ENCODE data around the gene S100A14.
A peak's percentile ranks its signal among the peaks of the same experiment; 100 is the strongest.

The S100A14 gene

GRCh38 chr1:153567621-153568366 is 48.3 kb downstream of the S100A14 start:
- no peak overlapping the region for H3K4me3 ChIP-seq (ENCODE audit: low read depth, low read length)
- TF ChIP-seq CTCF (IDR thresholded peaks at IDR 0.05; ENCODE audit: insufficient read depth, low read depth, low read length, missing control alignments) = no peak
- no peak for DNase-seq (ENCODE audit: low read depth)

GRCh38 chr1:153566414-153567371 is 49.4 kb downstream of the S100A14 start:
- no peak overlapping the region for H3K4me3 ChIP-seq (ENCODE audit: low read depth, low read length)
- TF ChIP-seq CTCF (IDR thresholded peaks at IDR 0.05; ENCODE audit: insufficient read depth, low read depth, low read length, missing control alignments) = no peak
- peak; percentile 71 for DNase-seq (ENCODE audit: low read depth)

- no peak for TF ChIP-seq CTCF (IDR thresholded peaks at IDR 0.05; ENCODE audit: insufficient read depth, low read depth, low read length, missing control alignments)
- H3K4me3 ChIP-seq (ENCODE audit: low read depth, low read length) = no peak within 1 kb of the TSS
- DNase-seq (ENCODE audit: low read depth) = peak; percentile 54
These were observed 50.4 kb downstream of the S100A14 start, which contains the start of gene S100A2 for GRCh38 chr1:153565529-153566374. Gene S100A2, minus strand, starts transcription at chr1:153565844. Its CDS starts 1,967 bp downstream, at chr1:153563877.

Measured in GM12865 (cell line).